Measurements from ENCODE around the gene PDE5A.
"Not testable (repeated sequence)": the region's sequence is repeated elsewhere in the genome, so short reads cannot be mapped to it uniquely, and the experiment has no call there.

Gene PDE5A

DNA sequence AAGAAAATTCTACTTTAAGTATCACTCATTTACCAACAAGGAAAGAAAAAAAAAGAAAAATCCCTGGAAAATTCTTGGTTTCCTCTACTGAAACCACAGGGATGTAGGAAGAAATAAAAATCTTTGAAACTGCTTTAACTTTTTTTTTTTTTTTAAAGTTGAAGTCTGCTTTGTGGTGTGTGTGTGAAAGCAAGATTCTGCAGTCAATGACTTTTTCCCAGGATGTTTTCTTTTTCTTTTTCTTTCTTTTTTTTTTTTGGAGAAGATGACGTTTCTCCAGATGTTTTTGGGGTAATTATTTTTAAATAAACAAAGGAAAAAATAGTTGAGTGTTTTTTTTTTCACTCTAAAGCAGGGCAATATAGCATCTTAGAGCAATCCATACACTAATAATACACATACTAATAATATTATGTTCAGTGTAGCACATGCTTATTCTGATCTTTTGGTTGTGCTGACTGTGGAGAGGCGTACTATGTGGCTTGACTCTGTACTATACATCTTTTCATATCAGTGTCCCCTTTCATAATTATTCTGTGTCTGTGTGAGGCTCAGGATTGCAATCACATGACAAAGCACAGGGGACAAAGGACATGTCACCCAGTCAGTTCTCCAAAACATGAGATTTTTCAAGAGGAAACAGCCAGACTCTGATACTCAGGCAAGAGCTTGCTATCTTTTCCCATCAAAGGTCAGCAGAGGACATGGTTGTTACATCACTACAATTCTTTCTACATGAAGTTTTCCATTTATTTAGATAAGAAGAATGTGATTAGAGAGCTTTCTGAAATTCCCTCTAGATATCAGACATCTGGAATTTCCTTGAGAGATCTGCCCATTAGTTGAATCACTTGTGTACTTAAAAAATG is 111.0 kb downstream of the PDE5A start:
- DNase-seq = no peak

DNA sequence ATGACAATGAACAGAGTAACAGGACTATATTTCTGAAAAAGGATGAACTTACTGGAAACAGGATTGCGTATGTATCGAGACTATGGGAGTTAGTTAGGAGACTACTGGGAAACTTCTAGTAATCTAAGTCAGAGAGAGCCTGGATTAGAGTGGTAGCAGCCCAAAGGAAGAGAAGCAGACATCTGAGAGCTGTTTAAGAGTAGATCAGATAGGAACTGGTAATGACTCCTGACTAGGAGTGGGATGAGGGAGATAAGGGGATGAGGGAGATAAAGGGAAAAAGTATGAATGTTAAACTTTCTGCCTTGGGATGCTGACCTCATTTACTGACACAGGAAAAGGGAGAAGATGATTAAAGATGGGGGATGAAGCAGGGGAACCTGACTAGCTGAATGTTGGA is 116.2 kb downstream of the PDE5A start:
- no peak for DNase-seq

DNA sequence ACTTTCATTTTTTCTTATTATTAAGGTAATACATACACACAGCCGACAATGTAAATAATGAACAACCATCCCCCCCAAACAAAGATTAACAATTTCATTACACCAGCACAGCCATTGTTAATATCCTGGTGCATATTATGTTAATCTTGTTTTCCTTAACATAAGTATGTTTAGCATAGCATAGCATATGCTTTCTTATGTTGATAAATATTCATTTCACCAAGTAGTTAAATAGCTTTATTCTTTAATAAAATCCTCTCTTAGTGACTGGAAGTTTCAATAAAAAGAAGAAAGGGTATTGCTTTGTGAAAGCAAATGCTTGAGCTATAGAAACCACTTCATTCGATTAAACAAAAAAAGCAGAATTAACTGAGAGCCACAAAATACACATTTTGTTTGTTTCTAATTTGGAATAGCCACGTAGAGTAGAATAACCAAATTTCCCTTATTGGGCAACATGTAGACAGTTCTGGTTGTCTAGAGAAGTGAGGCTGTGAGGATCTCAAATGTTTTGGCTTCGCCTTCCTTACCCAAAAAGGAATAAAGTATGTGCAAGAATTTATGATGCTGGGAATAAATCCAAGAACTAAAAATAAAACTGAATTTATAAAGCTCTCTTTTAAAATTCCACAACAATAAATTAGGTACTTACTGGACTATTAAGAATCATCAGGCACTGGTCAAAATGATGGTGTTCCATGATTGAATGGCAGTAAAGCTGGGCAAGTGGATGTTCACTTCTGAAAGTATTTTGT is 118.0 kb downstream of the PDE5A start:
- DNase-seq = no peak

- DNase-seq = no peak
These were observed 120.3 kb downstream of the PDE5A start for GRCh38 chr4:119508281-119508680.

DNA sequence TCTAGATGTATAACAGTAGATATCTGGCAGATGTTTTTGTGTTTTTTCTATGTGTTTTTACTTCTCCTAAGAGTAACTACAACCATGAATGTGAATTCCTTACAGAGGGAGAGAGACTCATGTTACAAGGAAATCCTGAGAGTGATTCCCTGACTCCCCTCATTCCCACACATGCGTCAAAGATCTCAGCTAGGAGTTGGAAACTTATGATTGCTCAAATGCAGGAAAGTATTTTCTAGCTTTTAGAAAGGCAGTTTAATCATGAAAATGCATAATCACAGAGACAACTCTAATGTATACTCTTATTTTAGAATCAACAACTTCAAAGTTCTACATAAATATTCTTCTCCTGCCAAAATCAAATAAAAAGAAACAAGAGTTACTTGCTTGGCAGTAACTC is 121.8 kb downstream of the PDE5A start:
- DNase-seq = no peak

GRCh38 chr4:119504616-119505015 is 124.0 kb downstream of the PDE5A start:
- DNase-seq = no peak

GRCh38 chr4:119501740-119502139 is 126.9 kb downstream of the PDE5A start:
- no peak for DNase-seq

- no peak for DNase-seq
These were observed 130.1 kb downstream of the PDE5A start for GRCh38 chr4:119498527-119498926.

DNA sequence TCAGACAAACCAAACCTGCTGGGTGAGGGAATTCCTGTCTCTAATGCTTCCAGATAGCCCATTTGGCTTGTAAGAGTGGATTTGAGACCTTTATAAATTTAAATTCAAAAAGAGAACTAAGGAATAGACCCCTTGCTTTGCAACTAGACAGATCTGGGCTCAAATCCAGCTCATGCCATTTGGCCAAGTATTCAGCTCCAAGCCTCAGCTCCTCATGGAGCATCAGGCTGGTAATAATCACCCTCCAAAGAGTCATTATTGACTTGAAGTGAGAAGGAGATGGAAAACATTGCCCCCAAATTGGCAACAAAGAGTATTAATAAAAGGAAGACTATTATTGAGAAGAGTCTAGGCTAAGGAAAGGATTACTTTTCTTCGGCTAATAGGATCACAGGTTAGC is 134.7 kb downstream of the PDE5A start:
- DNase-seq = no peak

DNA sequence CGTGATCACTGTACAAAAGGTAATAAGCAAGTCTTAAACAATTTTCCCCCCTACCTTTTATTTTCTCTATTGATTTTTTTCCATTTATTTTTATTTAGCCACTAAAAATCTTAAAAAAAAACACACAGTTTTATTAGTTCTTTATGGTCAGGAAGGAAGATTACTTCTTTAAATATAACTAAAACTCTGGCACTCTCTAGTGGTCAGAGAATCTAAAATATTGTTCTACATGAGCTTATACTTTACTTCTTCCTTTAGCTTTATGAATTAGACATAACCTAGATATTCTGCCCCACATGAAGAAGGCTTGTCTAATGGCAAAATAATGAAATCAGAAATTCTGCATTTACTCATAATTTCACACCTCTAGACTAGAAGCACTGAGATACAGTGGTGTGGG is 135.2 kb downstream of the PDE5A start:
- DNase-seq = no peak

DNA sequence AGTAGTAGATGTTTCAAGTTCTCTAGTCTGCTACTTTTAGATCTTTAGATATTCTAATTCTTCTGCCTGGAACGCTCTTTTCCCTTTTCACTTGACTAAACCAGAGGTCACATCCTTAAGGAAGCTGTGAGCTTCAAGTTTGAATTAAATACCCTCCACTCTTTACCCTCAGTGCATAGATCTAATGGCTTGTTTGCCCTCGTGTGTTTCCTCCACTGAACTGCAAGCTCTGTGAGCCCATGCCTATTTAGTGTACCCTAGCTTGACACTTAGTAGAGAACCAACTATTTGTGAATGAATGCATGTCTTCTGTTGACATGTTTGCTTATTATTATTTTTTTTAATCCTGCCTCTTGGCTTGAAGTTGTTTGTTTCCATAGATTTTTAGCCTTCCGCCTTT is 138.3 kb downstream of the PDE5A start:
- DNase-seq = no peak

GRCh38 chr4:119489305-119489704 is 139.3 kb downstream of the PDE5A start:
- DNase-seq = no peak

- no peak for DNase-seq
These were observed 148.3 kb downstream of the PDE5A start for GRCh38 chr4:119480331-119480730.

- no peak for DNase-seq
These were observed 148.8 kb downstream of the PDE5A start for GRCh38 chr4:119479835-119480234.

- DNase-seq = no peak
These were observed 149.3 kb downstream of the PDE5A start for GRCh38 chr4:119479180-119479808.

- DNase-seq = no peak
These were observed 150.0 kb downstream of the PDE5A start for GRCh38 chr4:119478446-119479179.

GRCh38 chr4:119477412-119478053 is 151.1 kb downstream of the PDE5A start:
- DNase-seq = no peak

DNA sequence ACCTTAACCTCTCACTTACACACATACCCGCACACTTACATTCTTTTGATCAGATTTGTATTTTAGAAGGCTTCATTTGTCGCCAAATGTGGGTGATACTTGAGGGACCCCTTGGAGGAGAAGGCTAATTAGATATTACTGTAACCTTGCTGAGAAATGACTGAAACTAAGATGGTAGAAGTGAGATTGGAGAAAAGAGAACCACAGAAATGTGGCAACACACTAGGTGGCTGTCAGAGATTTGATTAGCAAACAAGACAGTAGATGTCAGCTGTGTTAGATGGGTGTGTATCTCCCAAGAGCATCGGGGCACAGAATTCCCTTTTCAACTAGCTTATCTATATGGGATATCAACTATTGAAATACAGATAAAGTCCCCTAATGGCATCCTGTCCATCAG is 157.3 kb downstream of the PDE5A start:
- no peak for DNase-seq

DNA sequence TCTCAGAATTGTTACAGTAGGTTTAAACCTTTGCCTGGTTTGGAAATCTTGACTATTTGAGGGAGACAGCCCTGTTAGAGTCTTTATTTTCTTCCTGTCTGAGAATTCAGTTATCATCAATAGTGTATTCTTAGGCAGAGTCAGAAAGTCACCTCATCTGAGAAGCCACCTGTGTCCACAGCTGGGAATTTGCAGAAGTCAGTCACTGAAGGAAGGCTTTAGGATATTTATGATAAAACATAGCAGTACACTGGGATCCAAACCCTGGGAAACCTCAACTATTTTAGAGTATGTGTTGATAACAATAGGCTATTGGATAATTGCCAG is 157.9 kb downstream of the PDE5A start:
- DNase-seq = not testable (repeated sequence)

DNA sequence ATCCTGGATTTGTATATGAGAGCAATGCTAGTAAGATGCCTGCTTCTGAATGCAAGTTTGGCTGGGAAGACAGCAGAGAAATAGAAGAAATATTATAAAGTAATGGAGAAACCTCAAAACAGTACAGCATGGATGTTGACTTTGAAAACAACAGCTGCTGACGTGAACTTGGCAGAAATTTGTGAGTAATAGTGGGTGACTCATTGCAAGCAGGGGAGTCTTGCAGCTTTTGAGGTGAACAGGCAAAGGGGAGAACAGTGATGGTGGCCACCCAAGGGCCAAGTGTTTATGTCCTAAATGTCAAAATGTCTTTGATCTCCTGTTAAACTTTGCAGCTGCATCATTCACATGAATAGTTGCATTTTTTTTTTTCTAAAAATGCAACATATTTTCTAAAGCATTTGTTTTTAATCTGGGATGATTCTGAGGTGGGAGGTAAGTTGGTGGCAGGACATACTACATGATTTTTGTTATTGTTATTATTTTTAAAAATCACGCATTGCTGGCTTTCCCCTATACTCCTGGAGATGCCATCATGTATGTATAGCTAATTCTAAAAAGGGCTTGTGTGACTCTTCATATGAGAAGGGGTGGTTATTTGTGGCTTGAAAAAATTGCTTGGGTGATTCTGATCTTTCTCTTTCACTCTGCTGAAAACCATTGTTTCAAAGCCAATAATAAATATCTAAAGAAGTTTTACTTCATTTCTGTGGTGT is 158.4 kb downstream of the PDE5A start:
- not testable (repeated sequence) for DNase-seq

DNA sequence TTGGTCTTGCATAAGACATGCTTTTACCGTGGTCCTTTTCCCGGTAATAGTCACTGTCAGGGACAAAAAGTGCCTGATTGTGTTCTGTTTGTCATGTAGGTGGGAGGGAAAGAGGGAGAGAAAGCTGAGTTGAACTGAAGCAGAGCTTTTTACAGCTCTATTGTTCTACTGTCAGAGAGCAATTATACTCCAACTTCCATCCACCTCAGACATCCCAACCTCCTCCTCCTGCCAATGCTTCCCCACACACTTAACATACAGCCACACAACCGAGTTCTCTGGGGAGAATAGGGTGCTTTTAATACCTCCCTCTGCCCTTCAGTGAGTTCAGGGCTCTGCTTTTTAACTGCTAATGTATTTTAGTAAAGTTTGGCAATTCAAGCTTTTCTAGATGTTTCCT is 159.6 kb downstream of the PDE5A start:
- not testable (repeated sequence) for DNase-seq

- DNase-seq = peak; percentile 8
These were observed 165.9 kb downstream of the PDE5A start for GRCh38 chr4:119462733-119463132.

Data from RPMI8226 (cell line).